K562 (cell line): ENCODE measurements around the gene ALK.

Experiments
- MCM2 ChIP-seq: fragments of 450-650 bp; IDR thresholded peaks from 2 replicates; pipeline ENCODE4 v1.6.1; 2017; ENCODE audit warnings: low read depth, mild to moderate bottlenecking
- OTX1 ChIP-seq: fragments of 450-650 bp; formaldehyde crosslinking; IDR thresholded peaks from 2 replicates; pipeline ENCODE4 v1.4.0; 2022; ENCODE audit warnings: mild to moderate bottlenecking
- SMARCA5 ChIP-seq: fragments of 450-650 bp; IDR thresholded peaks from 2 replicates; pipeline ENCODE4 v1.6.1; 2016
- ZBTB7A ChIP-seq: IDR thresholded peaks from 2 replicates; pipeline ENCODE4 v1.6.1; 2011; ENCODE audit warnings: low read depth, mild to moderate bottlenecking, low read length, moderate library complexity, borderline replicate concordance; ENCODE audit not compliant: control insufficient read depth
- TF ChIP-seq, protein P1 (sequence below): sonication (generic); formaldehyde crosslinking; IDR thresholded peaks from 2 replicates; pipeline ENCODE4 v1.8.1; 2023; ENCODE audit warnings: missing genetic modification reagents, mild to moderate bottlenecking, borderline replicate concordance
- TF ChIP-seq, protein P2 (sequence below), 3 experiments: IDR thresholded peaks in 2 of 3; conservative IDR thresholded peaks in 1 of 3; 2 replicates each; pipeline ENCODE4 v1.5.1; 2011 to 2012; ENCODE audit warnings: low read length in 3 of 3, mild to moderate bottlenecking in 3 of 3, control low read depth in 2 of 3, improper control_type of control experiment in 1 of 3, inconsistent platforms in 1 of 3, low read depth in 1 of 3, mixed read lengths in 1 of 3, moderate library complexity in 1 of 3; ENCODE audit not compliant: insufficient read depth in 2 of 3

DNA sequence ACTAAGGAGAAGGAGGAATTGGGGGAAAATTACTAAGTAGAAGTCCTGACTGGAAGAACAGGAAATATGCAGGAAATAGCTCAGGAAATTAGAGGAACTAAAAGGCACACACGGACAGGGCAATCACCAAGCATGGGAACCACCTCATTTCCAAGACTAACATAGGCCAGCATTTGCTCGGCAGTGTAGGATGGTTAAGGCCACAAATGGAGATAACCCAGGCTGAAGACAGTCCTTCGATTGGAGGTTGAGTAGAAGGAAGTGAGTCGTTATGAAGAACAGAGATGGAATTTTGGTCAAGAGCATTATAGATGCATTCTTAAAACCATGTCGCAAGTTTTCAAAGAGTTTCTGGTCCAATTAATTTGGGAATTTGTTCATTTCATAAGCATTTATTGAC is 401.4 kb downstream of the ALK start:
- no peak for TF ChIP-seq MCM2
- no peak for TF ChIP-seq SMARCA5
- TF ChIP-seq OTX1 (CRISPR knock-in tag): no peak
- TF ChIP-seq, protein P1, sequence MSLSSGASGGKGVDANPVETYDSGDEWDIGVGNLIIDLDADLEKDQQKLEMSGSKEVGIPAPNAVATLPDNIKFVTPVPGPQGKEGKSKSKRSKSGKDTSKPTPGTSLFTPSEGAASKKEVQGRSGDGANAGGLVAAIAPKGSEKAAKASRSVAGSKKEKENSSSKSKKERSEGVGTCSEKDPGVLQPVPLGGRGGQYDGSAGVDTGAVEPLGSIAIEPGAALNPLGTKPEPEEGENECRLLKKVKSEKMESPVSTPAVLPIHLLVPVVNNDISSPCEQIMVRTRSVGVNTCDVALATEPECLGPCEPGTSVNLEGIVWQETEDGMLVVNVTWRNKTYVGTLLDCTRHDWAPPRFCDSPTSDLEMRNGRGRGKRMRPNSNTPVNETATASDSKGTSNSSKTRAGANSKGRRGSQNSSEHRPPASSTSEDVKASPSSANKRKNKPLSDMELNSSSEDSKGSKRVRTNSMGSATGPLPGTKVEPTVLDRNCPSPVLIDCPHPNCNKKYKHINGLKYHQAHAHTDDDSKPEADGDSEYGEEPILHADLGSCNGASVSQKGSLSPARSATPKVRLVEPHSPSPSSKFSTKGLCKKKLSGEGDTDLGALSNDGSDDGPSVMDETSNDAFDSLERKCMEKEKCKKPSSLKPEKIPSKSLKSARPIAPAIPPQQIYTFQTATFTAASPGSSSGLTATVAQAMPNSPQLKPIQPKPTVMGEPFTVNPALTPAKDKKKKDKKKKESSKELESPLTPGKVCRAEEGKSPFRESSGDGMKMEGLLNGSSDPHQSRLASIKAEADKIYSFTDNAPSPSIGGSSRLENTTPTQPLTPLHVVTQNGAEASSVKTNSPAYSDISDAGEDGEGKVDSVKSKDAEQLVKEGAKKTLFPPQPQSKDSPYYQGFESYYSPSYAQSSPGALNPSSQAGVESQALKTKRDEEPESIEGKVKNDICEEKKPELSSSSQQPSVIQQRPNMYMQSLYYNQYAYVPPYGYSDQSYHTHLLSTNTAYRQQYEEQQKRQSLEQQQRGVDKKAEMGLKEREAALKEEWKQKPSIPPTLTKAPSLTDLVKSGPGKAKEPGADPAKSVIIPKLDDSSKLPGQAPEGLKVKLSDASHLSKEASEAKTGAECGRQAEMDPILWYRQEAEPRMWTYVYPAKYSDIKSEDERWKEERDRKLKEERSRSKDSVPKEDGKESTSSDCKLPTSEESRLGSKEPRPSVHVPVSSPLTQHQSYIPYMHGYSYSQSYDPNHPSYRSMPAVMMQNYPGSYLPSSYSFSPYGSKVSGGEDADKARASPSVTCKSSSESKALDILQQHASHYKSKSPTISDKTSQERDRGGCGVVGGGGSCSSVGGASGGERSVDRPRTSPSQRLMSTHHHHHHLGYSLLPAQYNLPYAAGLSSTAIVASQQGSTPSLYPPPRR: no peak
- TF ChIP-seq ZBTB7A: no peak
- TF ChIP-seq, protein P2, sequence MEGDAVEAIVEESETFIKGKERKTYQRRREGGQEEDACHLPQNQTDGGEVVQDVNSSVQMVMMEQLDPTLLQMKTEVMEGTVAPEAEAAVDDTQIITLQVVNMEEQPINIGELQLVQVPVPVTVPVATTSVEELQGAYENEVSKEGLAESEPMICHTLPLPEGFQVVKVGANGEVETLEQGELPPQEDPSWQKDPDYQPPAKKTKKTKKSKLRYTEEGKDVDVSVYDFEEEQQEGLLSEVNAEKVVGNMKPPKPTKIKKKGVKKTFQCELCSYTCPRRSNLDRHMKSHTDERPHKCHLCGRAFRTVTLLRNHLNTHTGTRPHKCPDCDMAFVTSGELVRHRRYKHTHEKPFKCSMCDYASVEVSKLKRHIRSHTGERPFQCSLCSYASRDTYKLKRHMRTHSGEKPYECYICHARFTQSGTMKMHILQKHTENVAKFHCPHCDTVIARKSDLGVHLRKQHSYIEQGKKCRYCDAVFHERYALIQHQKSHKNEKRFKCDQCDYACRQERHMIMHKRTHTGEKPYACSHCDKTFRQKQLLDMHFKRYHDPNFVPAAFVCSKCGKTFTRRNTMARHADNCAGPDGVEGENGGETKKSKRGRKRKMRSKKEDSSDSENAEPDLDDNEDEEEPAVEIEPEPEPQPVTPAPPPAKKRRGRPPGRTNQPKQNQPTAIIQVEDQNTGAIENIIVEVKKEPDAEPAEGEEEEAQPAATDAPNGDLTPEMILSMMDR (IDR thresholded peaks at IDR 0.05 in 2 of 3, conservative IDR thresholded peaks at IDR 0.05 in 1 of 3; ENCODE audit: insufficient read depth in 2 of 3, low read depth in 1 of 3, low read length in 3 of 3): no peak
